Activated T-helper 1 cell treated with anti-CD3 and anti-CD28 coated beads, Interleukin-12 subunit alpha, Interleukin-12 subunit beta, Interleukin-2, Interleukin-4 antibody, amounts not matched to agents 30 ng/mL and 10 ng/mL and 1 ng/mL, durations not matched to agents 14 hours and 24 hours and 36 hours (primary cell): Measurements from ENCODE around the gene UNC5C. TPM values are rescaled to one million over a fixed set of nuclear protein-coding genes. Genes with fewer than 3 reads are reported as not detected.

Source experiments
- DNase-seq: peaks from one replicate; pipeline ENCODE4 v3.0.0; 2021; ENCODE audit warnings: low spot score
- H3K27ac Mint-ChIP-seq: one replicate; pipeline ENCODE4 v1.8.0; 2021; ENCODE audit warnings: mild to moderate bottlenecking, mixed read lengths
- H3K27me3 Mint-ChIP-seq: one replicate; pipeline ENCODE4 v1.8.0; 2022; ENCODE audit warnings: mild to moderate bottlenecking, moderate library complexity, mixed read lengths; ENCODE audit not compliant: insufficient read depth
- H3K36me3 Mint-ChIP-seq: one replicate; pipeline ENCODE4 v1.8.0; 2021; ENCODE audit warnings: low read depth, mixed read lengths
- H3K4me1 Mint-ChIP-seq: one replicate; pipeline ENCODE4 v1.8.0; 2021; ENCODE audit warnings: low read depth, mixed read lengths
- H3K4me3 Mint-ChIP-seq: one replicate; pipeline ENCODE4 v1.8.0; 2021; ENCODE audit warnings: mild to moderate bottlenecking, moderate library complexity, mixed read lengths
- H3K9me3 Mint-ChIP-seq: one replicate; pipeline ENCODE4 v1.8.0; 2021; ENCODE audit warnings: mixed read lengths
- intact Hi-C: fragments of 100-400 bp; cut with micrococcal nuclease; formaldehyde crosslinking; loops from one replicate; pipeline ENCODE4 v1.15.1; 2024
- total RNA-seq: library from RNA; stranded (reverse); gene quantifications from 2 replicates; pipeline ENCODE4 v1.2.3, GENCODE V29; 2022

Gene UNC5C
- total RNA-seq, 1 donor from 2014 or later: not detected

DNA sequence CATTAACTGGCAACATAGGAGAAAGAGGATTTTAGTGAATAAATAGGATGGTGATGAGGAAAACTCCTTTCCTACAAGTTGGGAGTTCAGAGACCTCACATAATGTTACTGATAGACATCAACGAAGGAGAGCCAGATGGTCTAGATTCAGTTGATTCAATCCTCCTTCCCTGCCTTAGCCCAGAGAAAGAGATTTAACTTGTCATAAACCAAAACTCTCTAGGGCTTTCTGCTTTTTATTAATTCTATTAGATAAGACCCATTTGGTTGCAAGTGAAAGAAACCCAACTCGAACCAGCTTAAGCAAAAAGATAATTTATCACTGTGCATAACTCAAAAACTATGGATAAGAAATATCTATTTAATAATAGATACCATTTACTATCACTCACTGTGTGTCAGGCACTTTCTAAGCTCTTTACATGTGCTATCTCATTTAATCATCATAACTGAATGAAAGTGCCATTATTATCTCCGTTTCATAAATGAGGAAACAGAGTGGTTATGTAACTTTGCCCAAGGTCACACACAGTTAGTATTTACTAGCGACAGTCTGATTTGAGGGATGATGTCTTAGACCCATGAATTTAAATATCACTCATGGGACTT lies 4.3 kb upstream of the UNC5C start:
- no peaks in the 10 kb centered on the region for H3K36me3 Mint-ChIP-seq
- H3K4me1 Mint-ChIP-seq: peaks cover 19% of the 10 kb centered on the region
- no peak overlapping the region for H3K27ac Mint-ChIP-seq
- no peak for DNase-seq
- no peak overlapping the region for H3K4me3 Mint-ChIP-seq
- no peaks in the 10 kb centered on the region for H3K9me3 Mint-ChIP-seq
- H3K27me3 Mint-ChIP-seq: peaks cover 24% of the 10 kb centered on the region
- intact Hi-C loops: no loop called here

DNA sequence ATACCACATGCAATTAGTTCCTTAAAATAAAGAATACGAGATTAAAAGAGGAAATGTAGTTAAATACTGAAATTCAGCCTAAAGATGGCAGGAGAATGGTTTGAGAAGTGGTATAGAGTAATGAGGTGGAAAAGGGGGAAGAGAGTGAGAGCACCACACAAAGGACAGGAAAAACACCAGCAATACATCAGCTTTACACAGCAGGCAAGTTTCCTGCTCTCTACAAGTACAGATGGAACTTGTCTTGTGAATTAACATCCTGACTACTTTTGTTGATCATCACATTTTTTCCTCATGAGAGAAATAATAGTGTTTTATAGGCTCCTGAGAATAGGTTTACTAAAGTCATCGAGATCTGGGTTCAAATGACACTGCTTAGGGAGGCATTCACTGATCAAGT lies 2.9 kb upstream of the UNC5C start:
- Mint-ChIP-seq H3K27me3 (peaks cover 37% of the 10 kb centered on the region), H3K4me1 (peaks cover 22% of the 10 kb centered on the region), H3K36me3 (no peaks in the 10 kb centered on the region), H3K9me3 (no peaks in the 10 kb centered on the region), H3K4me3 (no peak overlapping the region), H3K27ac (no peak overlapping the region)
- intact Hi-C loops: no loop called here
- no peak for DNase-seq

DNA sequence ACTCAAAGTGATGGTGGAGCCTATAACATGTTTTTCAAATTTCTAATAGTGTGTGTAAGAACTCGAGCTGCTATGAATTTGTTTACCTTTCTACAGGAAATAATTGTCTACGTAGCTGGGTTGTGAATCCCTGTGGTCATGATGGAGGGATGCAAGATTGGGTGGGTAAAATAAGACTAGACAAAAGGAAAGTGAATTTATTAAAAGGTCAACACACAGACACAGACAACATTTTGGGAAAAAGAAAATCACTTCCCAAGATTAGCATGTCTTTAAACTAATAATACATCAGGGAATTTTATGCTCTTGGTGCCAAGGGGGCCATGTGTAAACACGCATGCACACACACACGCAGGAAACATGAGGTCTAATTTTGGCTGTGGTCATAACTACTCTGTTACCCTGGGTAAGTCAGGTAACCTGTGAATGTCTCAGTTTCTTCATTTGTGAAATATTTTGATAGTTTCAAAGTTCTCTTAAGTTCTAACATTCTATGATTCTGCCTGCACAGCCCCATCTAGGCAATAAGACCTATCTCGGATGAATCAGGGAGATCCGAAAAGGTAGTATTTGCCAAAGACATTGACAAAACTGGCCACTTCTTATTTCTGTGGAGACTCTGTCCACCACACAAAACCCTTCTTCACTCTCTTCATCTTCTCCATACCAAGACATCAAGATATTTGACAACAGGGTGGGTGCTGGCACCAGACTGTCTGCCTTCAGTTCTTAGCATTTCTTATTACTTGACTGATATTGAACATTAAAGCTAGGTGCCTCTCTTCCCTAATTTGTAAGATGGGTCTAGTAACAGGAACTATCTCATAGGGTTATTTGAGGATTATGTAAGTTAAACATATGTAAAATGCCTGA lies 1.6 kb upstream of the UNC5C start:
- intact Hi-C loops: no loop called here

DNA sequence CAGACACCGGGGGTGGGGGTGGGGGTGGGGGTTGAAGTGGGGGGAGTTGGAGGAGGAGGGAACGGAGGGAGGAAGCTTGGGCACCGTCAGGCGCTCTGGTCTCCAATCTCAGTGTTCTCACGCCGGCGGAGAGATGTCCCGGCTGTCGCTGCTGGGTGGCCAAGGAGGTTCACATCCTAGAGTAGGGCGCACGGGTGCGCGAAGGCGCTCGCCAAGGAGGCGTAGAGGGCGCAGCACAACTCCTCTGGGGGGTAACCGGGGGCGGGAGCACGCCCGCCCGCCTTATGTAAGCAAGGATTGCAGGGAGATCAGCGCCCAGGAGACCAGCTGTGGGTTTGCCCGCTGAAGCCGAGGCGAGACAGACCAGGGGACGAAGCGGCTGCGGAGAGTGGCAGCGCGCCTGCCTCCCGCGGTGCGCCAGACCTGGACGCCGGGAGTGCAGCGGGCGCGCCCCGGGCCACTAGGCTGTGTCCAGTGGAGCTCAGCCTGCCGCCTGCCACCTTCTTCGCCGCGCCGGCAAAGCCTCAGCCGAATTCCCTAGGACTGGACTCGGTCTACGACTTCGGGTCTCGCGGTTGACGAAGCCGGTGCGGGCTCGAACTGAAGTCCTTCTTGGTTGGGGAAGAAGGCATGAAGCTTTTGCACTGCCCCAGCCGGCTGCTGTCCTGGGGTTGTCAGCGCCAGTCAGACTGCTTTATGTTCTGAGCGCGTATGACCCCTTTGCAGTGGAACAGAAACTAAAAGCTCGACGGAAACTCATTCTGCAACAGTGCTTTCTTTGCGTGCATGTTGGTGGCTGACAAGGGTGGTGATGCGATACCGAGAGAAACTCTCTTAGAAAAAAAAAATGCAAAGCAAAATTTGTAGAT lies 707 bp upstream of the UNC5C start:
- Mint-ChIP-seq H3K27ac (no peak overlapping the region), H3K36me3 (no peaks in the 10 kb centered on the region), H3K9me3 (no peaks in the 10 kb centered on the region), H3K27me3 (peaks cover 47% of the 10 kb centered on the region), H3K4me1 (peaks cover 22% of the 10 kb centered on the region), H3K4me3 (peak overlapping the region; percentile 81)
- intact Hi-C loops: no loop called here
- DNase-seq: peak; percentile 21

More for the DNA sequence above, 1.6 kb upstream of the UNC5C start:
- Mint-ChIP-seq H3K4me1 (peaks cover 22% of the 10 kb centered on the region), H3K9me3 (no peaks in the 10 kb centered on the region), H3K4me3 (peak overlapping the region; percentile 70), H3K36me3 (no peaks in the 10 kb centered on the region), H3K27me3 (peaks cover 50% of the 10 kb centered on the region), H3K27ac (no peak overlapping the region)
- no peak for DNase-seq

DNA sequence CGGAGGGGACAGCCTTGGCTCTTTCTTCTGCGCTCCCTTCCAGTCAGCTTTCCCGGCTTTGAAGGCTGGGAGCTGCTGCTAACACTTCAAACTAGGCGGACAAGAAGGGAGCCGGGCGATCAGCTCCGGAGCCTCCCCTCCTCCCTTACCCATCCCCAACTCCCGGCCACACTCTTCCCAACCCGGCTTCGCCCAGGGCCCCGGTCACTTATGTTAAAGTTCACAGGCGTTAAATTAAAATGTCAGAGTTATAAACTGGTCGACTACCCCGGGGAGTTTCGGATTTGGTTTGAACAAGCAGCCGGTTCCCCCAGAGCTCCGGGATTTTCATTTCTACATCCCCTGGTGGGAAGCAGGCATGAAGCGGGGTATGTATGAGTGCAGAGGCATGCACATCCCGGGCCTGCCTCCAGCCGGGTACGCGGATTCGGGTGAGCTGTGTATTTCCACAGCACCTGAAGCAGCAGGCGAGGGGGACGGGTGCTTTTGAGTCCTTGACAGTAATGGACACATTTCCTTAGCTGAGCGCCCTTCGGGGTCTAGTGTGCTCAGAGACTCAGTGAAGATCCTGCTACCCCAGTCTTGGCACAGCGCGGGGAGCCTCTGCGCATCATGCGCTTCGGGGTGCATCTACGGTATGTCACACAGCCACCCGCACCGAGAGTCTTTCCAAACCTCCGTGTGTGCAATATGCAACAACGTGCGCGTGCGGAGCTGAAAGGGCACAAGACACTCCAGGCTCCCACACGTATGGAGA lies 880 bp downstream of the UNC5C start:
- H3K9me3 Mint-ChIP-seq: no peaks in the 10 kb centered on the region
- no peaks in the 10 kb centered on the region for H3K36me3 Mint-ChIP-seq
- no peak overlapping the region for H3K27ac Mint-ChIP-seq
- intact Hi-C loops: no loop called here
- H3K27me3 Mint-ChIP-seq: peaks cover 47% of the 10 kb centered on the region
- H3K4me3 Mint-ChIP-seq: peak overlapping the region; percentile 42
- H3K4me1 Mint-ChIP-seq: peaks cover 22% of the 10 kb centered on the region
- no peak for DNase-seq

DNA sequence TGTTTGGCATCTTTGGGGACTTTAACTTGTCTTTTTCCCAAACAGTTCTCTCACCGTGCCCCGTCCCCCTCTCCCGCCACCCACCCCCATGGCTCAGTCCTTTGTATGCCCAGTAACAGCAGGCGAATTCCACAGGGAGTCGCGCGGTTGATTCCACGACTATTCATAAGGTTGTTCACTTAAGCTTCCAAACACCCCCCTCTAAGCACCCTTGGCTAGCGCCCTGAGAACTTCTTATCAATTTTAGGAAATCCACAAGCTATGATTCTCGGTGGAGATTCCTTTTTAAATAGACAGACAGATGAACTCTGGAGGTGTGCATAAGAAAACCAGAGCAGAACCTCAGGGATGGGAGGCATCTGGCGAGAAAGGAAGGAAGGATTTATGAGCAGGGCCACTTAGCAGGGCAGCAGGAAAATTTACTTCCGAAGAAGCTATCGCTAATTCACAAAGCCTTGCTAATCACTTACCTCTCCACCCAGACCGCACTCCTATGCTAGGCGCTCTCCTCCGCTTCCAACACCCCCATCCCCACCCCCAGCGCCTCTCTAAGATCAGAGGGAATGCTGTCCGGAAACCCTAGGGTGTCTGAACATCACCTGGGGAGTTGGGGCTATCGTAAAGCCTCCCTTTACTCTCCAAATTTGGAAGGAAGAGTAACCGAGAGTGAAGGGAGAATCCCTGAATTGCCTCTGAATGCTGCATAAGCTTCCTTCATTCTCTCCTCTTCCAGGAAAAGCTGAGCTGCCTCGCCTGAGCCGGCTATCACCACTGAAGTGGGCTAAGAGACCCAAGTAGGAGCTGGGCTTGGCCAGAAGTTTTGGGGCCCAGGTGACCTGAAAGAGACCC lies 1.7 kb downstream of the UNC5C start:
- H3K27me3 Mint-ChIP-seq: peaks cover 46% of the 10 kb centered on the region
- H3K9me3 Mint-ChIP-seq: no peaks in the 10 kb centered on the region
- no peak overlapping the region for H3K4me3 Mint-ChIP-seq
- H3K4me1 Mint-ChIP-seq: peaks cover 22% of the 10 kb centered on the region
- H3K27ac Mint-ChIP-seq: no peak overlapping the region
- intact Hi-C loops: no loop called here
- H3K36me3 Mint-ChIP-seq: no peaks in the 10 kb centered on the region
- DNase-seq: no peak

DNA sequence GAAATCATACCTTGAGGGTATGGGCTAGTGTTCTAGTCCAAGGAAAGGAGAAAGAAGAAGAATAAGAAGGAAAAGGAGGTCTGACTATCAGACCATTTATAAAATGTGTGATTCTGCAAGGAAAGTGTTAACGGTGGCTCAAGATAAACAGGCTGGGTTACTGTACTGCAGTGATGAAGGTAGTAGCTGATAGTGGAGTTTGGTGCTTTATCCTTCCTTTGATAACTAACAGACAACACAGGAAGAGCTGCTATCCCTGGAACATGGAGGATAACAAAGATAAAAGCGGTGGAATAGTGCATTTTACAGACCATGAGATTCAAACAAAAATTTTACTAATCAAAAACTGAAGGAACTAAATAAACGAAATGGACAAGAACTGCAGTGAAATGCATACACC lies 2.6 kb downstream of the UNC5C start:
- H3K27ac Mint-ChIP-seq: no peak overlapping the region
- intact Hi-C loops: no loop called here
- H3K27me3 Mint-ChIP-seq: peaks cover 46% of the 10 kb centered on the region

DNA sequence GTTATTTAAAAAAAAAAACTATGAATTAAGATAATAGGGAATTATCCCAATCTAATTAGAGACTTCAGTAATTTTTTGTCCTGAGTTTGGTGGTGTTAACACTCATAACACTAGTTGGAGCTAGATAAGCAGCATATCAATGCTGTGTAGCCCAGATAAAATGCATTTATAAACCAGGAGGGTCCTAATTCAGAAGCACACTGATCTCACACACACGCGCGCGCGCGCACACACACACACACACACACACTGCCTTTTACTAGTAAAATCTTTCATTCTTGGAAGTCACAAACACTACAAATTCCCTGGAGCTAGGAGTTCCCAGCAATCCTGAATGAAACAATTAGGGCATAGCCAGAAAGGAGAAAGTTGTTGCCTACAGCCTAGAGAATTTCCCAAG lies 3.2 kb downstream of the UNC5C start:
- no peak overlapping the region for H3K4me3 Mint-ChIP-seq
- intact Hi-C loops: no loop called here
- peaks cover 19% of the 10 kb centered on the region for H3K4me1 Mint-ChIP-seq
- H3K27ac Mint-ChIP-seq: no peak overlapping the region
- H3K9me3 Mint-ChIP-seq: no peaks in the 10 kb centered on the region
- no peaks in the 10 kb centered on the region for H3K36me3 Mint-ChIP-seq
- H3K27me3 Mint-ChIP-seq: peaks cover 43% of the 10 kb centered on the region
- no peak for DNase-seq

More for the DNA sequence above, 2.6 kb downstream of the UNC5C start:
- Mint-ChIP-seq H3K9me3 (no peaks in the 10 kb centered on the region), H3K36me3 (no peaks in the 10 kb centered on the region), H3K4me1 (peaks cover 22% of the 10 kb centered on the region), H3K4me3 (no peak overlapping the region)
- no peak for DNase-seq

DNA sequence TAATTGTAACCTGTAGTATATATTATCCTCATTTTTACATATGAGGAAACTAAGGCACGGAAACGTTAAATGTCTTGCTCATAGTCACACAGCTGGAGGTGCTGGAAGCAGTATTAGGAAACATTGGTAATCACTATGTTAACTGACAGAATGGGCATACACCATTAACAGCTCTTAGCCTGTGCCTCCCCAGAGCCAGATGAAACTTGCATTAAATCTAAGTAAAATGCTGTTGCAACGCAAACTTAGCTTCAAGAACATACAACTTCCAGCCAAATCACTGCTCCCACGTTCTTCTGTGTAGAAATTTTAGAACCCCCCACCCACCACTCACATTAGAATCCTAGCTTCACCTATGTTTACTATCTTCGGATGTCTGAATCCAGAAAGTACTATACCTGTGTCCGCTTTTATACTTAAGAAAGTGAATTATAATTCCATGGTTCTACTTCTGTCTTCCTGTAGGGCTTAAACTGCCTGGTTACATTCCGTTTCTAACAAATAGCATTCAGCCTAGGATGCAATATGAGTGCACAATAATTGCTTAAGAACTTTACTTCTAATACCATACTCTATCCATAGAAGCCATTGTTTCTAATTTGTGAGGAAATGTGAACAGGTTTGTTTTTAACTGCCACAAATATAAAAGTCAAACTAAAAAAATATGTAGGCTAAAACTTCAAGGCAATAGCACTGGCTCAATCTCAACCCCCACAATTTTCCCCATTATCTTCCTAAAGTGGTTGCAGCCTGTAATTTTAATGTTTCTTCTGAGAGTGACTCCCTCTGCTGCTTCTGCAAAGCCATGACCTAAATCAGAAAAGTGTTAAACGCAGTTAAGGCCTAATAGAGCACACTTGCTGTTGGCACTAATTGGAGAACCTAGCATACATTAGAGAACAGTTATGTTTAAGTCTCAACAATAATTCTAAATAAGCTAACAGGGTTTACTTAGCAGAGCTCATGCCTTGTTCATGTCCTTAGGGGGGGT lies 4.4 kb downstream of the UNC5C start:
- peaks cover 34% of the 10 kb centered on the region for H3K27me3 Mint-ChIP-seq
- H3K9me3 Mint-ChIP-seq: no peaks in the 10 kb centered on the region
- H3K4me3 Mint-ChIP-seq: no peak overlapping the region
- intact Hi-C loops: no loop called here
- H3K27ac Mint-ChIP-seq: no peak overlapping the region
- peaks cover 9% of the 10 kb centered on the region for H3K4me1 Mint-ChIP-seq
- no peaks in the 10 kb centered on the region for H3K36me3 Mint-ChIP-seq
- DNase-seq: no peak

DNA sequence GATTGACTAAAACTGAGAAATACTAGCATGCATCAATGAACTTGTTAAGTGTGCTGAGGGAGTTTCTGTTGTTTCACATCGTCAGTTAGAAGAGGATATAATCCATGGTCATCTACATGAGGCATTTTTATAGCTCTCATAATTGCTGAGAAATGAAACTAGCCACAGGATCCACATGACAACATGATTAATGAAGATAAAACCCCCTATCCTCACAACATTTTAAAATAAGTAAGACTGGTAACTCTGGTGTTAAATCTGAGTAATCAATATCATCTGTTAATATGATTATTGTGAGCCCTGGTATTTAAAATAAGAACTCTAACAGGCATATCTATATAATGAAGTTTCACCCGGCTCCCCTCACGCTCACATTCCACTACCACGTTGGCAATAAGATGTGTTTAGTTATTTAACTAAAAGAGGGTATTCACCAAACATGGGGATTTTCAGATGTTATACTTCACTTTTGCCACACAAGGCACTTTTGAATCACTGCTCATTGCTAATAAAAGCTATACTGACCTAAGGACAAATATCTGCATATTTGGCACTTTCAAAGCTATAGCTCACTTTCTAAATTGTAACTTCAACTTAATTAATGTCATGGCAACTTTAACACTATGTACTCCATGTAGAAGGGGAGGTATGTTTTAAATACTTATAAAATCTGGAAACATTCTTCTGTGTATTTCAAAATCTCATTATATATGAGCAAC lies 6.7 kb downstream of the UNC5C start:
- Mint-ChIP-seq H3K9me3 (no peaks in the 10 kb centered on the region), H3K27me3 (peaks cover 16% of the 10 kb centered on the region), H3K4me1 (no peaks in the 10 kb centered on the region), H3K36me3 (no peaks in the 10 kb centered on the region), H3K27ac (no peak overlapping the region), H3K4me3 (no peak overlapping the region)
- intact Hi-C loops: no loop called here
- DNase-seq: no peak
